Measurements from ENCODE around the gene SHROOM1. TPM values are rescaled to one million over a fixed set of nuclear protein-coding genes. Genes with fewer than 3 reads are reported as not detected.

SHROOM1 gene
- total and polyA plus RNA-seq, 2 of the 8 experiments (the other 6 are each of a cell fraction or from before 2014, with no cell fraction given), result 3.9 to 5.2 TPM

- no peaks in the 10 kb centered on the region for H3K36me3 ChIP-seq (ENCODE audit: control insufficient read depth in 2 of 4, insufficient read depth in 4 of 4, low read length in 3 of 4)
- H4K8ac ChIP-seq (ENCODE audit: extremely low read depth, insufficient read depth, low read length), result no peak overlapping the region
- peaks cover 32 to 76% (median 67%) of the 10 kb centered on the region in 4 experiments for H3K27me3 ChIP-seq (replicated peaks in 1 of 4; ENCODE audit: control insufficient read depth in 3 of 4, extremely low read depth in 1 of 4, insufficient read depth in 3 of 4, low read length in 3 of 4)
- TF ChIP-seq SAP30 (IDR thresholded peaks at IDR 0.05; ENCODE audit: insufficient read depth, insufficient replicate concordance, low read length) (no peak), BRCA1 (IDR thresholded peaks at IDR 0.05; ENCODE audit: low read depth, low read length) (no peak), HDAC2 (IDR thresholded peaks at IDR 0.05; ENCODE audit: borderline replicate concordance in 1 of 2, low read depth in 2 of 2, low read length in 2 of 2) (no peak), EGR1 (IDR thresholded peaks at IDR 0.05; ENCODE audit: borderline replicate concordance, low read depth, low read length) (no peak), TBP (IDR thresholded peaks at IDR 0.05; ENCODE audit: low read depth, low read length) (no peak), NANOG (IDR thresholded peaks at IDR 0.05; ENCODE audit: insufficient read depth, low read depth, low read length, poor library complexity, severe bottlenecking) (no peak), SP2 (IDR thresholded peaks at IDR 0.05; ENCODE audit: low read length) (no peak), ASH2L (IDR thresholded peaks at IDR 0.05; ENCODE audit: low read length) (no peak), SIN3A (conservative IDR thresholded peaks at IDR 0.05 in 1 of 2, IDR thresholded peaks at IDR 0.05 in 1 of 2; ENCODE audit: low read depth in 1 of 2, low read length in 2 of 2) (no peak), YY1 (IDR thresholded peaks at IDR 0.05; ENCODE audit: low read depth, low read length) (no peak), POLR2AphosphoS5 (IDR thresholded peaks at IDR 0.05; ENCODE audit: low read depth, low read length) (no peak), SP1 (IDR thresholded peaks at IDR 0.05; ENCODE audit: low read depth, low read length) (no peak)
- H3K23ac ChIP-seq (ENCODE audit: insufficient read length), result no peak overlapping the region
- no peak overlapping the region for H3K27ac ChIP-seq (ENCODE audit: low read depth, low read length)
- no peak overlapping the region for H3K4ac ChIP-seq (replicated peaks; ENCODE audit: insufficient read length, low read depth, low read length)
- no peak overlapping the region for H3K9ac ChIP-seq (replicated peaks in 1 of 4; ENCODE audit: extremely low read depth in 1 of 4, low read depth in 3 of 4, low read length in 3 of 4)
- H4K20me1 ChIP-seq (replicated peaks in 1 of 2; ENCODE audit: control insufficient read depth in 1 of 2, insufficient read depth in 2 of 2, low read length in 2 of 2), result no peaks in the 10 kb centered on the region
- no peak overlapping the region for H4K5ac ChIP-seq (ENCODE audit: insufficient read length, low read depth, low read length)
- no peak overlapping the region for H3K56ac ChIP-seq (replicated peaks; ENCODE audit: insufficient read length, low read depth, low read length)
- ChIA-PET CTCF (ENCODE audit: partially characterized antibody) (interaction anchor here (0.6 to 25.6 kb wide), 14 partner anchors 9 to 323 kb away, joined by 3 to 465 read pairs (median 4); partner anchors contain the start of genes CCNI2, GDF9, LEAP2 and UQCRQ), POLR2A (ENCODE audit: partially characterized antibody) (interaction anchor here (1.0 to 5.7 kb wide), 4 partner anchors 8 to 37 kb away, joined by 3 to 30 read pairs (median 4); partner anchors contain the start of genes GDF9, SOWAHA and UQCRQ)
- WGBS, 2 experiments (ENCODE audit: extremely low coverage in 1 of 2, insufficient coverage in 1 of 2, insufficient read length in 1 of 2, insufficient replicate concordance in 2 of 2, low coverage in 1 of 2, low lambda C conversion rate in 2 of 2, missing lambda C conversion rate in 1 of 2), result 86% methylated on average over 4 of the region's 4 CpGs; no CpG with 5 or more reads in 1 of the 2 experiments
- H4K91ac ChIP-seq (replicated peaks; ENCODE audit: insufficient read length, low read length), result no peak overlapping the region
- H2AFZ ChIP-seq (ENCODE audit: low read length), result no peak overlapping the region
- no peak overlapping the region for H2BK12ac ChIP-seq (ENCODE audit: low read depth, low read length)
- no peak overlapping the region for H3K4me3 ChIP-seq (ENCODE audit: extremely low read depth in 1 of 4, insufficient read depth in 2 of 4, low read depth in 3 of 4, low read length in 4 of 4)
- H2BK15ac ChIP-seq (ENCODE audit: low read length), result 0 out of 2 replicates have a peak overlapping the region, but pooled peaks have one; percentile 61
- peak overlapping the region; percentile 72; the same call in 1 of the 2 replicates for H2BK20ac ChIP-seq (ENCODE audit: low read length)
- no peaks in the 10 kb centered on the region for H3K79me1 ChIP-seq (ENCODE audit: low read depth, low read length)
- H2AK5ac ChIP-seq (ENCODE audit: low read depth, low read length), result no peak overlapping the region; the same call in 1 of the 2 replicates
- no peak overlapping the region for H3K18ac ChIP-seq (ENCODE audit: extremely low read depth, low read length)
- H3K9me3 ChIP-seq (ENCODE audit: insufficient read depth in 2 of 2, low read depth in 1 of 2, low read length in 1 of 2), result no peaks in the 10 kb centered on the region
- H3K23me2 ChIP-seq (ENCODE audit: low read depth, low read length), result peaks cover 10% of the 10 kb centered on the region; the same call in 1 of the 2 replicates
- no peak for DNase-seq (ENCODE audit: low read depth in 1 of 2, low spot score in 2 of 2)
- no peak overlapping the region for H3K14ac ChIP-seq (ENCODE audit: insufficient read length)
- H2BK5ac ChIP-seq (ENCODE audit: low read depth, low read length), result no peak overlapping the region
- H3K79me2 ChIP-seq (ENCODE audit: control insufficient read depth in 1 of 2, insufficient read depth in 2 of 2, low read length in 2 of 2), result no peaks in the 10 kb centered on the region
- H2BK120ac ChIP-seq (replicated peaks; ENCODE audit: low read depth, low read length), result no peak overlapping the region
- peaks cover 0 to 17% (median 14%) of the 10 kb centered on the region in 4 experiments; a peak in 6 of 7 replicates for H3K4me1 ChIP-seq (replicated peaks in 1 of 4; ENCODE audit: control insufficient read depth in 3 of 4, insufficient read depth in 4 of 4, low read length in 3 of 4)
- H3K4me2 ChIP-seq (ENCODE audit: insufficient read depth in 1 of 2, low read depth in 2 of 2, low read length in 2 of 2), result peak overlapping the region; percentile 12 to 81; a peak in 2 of 4 replicates
- no peak for FAIRE-seq
Observed at GRCh38 chr5:132828846-132829494, 1.5 kb downstream of the SHROOM1 start.

Measured in H1 (cell line).